ENCODE data around the gene ILKAP. TPM values are rescaled to one million over a fixed set of nuclear protein-coding genes. Genes with fewer than 3 reads are reported as not detected.
"Not testable (repeated sequence)": the region's sequence is repeated elsewhere in the genome, so short reads cannot be mapped to it uniquely, and the experiment has no call there.

Gene ILKAP
- total and polyA plus RNA-seq, 12 donors, result 12.3 to 131 (median 26.1) TPM

DNA sequence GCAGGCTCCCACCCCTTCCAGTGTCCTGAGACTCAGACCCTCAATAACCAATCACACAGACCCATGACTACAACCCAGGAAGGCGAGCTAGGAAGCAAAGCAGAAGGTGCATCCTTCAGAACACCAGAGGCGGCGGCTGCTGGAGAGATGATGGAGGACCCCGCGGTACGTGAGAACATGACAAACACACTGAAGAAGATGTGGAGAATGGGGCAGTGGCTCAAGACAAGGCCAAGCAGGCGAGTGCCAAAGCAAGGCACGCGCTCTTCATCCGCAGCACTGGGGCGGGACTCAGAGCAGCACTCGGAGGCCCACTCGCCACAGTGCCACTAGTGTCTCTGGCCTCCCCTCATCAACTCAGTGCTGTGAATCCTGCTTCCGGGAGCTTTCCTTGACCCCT, 31.1 kb downstream of the ILKAP start:
- WGBS, 4 donors, result 90 to 100% (median 91%) methylated on average over 12 to 14 of the region's 14 CpGs
- Histone ChIP-seq H3K36me3 (replicated peaks in 1 of 2) (peaks cover 0 to 75% of the 10 kb centered on the region in 2 donors), H3K27me3 (no peaks in the 10 kb centered on the region), H3K27ac (no peak overlapping the region), H3K4me1 (replicated peaks in 1 of 2) (peaks cover 0 to 11% of the 10 kb centered on the region in 2 donors), H3K4me3 (no peak overlapping the region), H3K9me3 (replicated peaks in 1 of 3) (no peaks in the 10 kb centered on the region)
- DNase-seq, result no peak
- intact Hi-C loops (cut with DNase I), result no loop called here
- TF ChIP-seq POLR2A (IDR thresholded peaks at IDR 0.05), result no peak

DNA sequence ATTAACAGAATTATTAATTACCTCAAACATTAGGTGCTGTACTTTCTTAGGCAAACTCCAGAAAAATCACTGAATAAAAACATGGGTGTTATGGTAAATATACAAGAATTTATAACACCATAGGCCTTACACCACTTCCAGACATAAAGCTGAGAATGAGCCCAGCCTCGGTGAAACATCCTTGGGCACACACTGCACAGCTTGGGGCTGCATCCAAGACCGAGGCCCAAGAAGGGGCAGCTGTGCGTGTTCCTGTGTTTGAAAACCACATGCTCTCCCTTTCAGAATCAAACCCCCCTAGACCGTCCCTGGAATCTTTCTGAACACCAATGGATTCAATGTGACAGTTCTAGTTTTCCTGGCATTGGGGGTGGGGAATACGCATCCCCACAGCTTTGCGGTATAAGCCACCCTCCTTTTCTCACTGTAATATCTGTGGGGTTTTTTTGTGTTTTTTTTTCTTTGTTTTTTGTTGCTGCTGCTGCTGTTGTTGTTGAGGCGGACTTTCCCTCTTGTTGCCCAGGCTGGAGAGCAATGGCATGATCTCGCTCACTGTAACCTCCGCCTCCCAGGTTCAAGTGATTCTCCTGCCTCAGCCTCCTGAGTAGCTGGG, 31.8 kb downstream of the ILKAP start:
- intact Hi-C loops (cut with DNase I), result no loop called here
- H3K4me1 ChIP-seq (replicated peaks in 1 of 2), result peaks cover 0 to 11% of the 10 kb centered on the region in 2 donors
- H3K36me3 ChIP-seq (replicated peaks in 1 of 2), result peaks cover 0 to 69% of the 10 kb centered on the region in 2 donors
- no peaks in the 10 kb centered on the region for H3K9me3 ChIP-seq (replicated peaks in 1 of 3)
- H3K27me3 ChIP-seq, result no peaks in the 10 kb centered on the region
- H3K27ac ChIP-seq, result no peak overlapping the region
- WGBS, 4 donors, result 94 to 97% (median 96%) methylated on average over 9 of the region's 9 CpGs
- TF ChIP-seq, protein P1, sequence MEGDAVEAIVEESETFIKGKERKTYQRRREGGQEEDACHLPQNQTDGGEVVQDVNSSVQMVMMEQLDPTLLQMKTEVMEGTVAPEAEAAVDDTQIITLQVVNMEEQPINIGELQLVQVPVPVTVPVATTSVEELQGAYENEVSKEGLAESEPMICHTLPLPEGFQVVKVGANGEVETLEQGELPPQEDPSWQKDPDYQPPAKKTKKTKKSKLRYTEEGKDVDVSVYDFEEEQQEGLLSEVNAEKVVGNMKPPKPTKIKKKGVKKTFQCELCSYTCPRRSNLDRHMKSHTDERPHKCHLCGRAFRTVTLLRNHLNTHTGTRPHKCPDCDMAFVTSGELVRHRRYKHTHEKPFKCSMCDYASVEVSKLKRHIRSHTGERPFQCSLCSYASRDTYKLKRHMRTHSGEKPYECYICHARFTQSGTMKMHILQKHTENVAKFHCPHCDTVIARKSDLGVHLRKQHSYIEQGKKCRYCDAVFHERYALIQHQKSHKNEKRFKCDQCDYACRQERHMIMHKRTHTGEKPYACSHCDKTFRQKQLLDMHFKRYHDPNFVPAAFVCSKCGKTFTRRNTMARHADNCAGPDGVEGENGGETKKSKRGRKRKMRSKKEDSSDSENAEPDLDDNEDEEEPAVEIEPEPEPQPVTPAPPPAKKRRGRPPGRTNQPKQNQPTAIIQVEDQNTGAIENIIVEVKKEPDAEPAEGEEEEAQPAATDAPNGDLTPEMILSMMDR (IDR thresholded peaks at IDR 0.05), result no peak
- no peak for TF ChIP-seq POLR2A (IDR thresholded peaks at IDR 0.05)
- no peak for DNase-seq
- H3K4me3 ChIP-seq, result no peak overlapping the region

DNA sequence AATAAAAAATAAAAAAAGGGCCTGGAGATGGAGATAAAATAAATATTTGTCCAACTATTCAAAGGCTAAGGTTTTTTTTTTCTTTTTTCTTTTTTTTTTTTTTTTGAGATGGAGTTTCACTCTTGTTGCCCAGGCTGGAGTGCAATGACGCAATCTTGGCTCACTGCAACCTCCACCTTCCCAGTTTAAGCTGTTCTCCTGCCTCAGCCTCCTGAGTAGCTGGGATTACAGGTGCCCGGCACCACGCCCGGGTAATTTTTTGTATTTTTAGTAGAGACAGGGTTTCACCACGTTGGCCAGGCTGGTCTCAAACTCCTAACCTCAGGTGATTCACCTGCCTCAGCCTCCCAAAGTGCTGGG, 32.4 kb downstream of the ILKAP start:
- H3K27ac ChIP-seq; H3K27me3 ChIP-seq; DNase-seq; H3K4me3 ChIP-seq; intact Hi-C loops (cut with DNase I); H3K9me3 ChIP-seq (replicated peaks in 1 of 3): not testable (repeated sequence)
- 92 to 99% (median 95%) methylated on average over 5 of the region's 5 CpGs for WGBS, 4 donors
- Histone ChIP-seq H3K36me3 (replicated peaks in 1 of 2) (peaks cover 0 to 65% of the 10 kb centered on the region in 2 donors), H3K4me1 (replicated peaks in 1 of 2) (peaks cover 0 to 11% of the 10 kb centered on the region in 2 donors)

DNA sequence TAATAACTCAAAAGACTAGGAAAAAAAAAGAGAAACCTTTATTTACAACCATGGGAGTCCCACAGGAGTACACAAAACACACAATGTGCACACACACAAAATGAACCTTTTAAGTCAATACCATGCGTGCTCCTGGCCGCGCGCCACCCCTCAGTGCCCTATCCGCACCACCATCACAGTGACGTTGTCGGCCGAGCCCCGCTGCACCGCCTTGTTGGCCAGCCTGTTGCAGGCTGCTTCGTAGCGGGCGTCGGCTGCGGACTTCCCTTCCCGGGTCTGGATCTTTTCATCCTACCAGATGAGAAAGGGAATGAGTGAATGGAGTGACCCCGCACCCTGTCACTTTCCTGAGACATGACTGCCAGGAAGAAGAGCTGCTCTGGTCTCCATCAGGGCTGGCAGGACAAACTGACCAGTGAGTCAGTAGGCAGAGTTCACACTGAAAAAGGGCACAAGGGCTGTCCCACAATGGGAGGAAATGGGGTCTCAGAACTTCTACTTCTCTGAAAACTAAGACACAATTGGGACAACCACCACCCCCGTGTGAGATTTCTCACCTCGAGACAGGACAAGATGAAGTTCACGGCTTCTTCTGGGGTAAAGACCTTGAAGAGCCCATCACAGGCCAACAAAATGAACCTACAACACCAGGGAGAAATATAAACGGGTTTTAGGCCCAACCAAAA, 33.0 kb downstream of the ILKAP start:
- DNase-seq, result no peak
- Histone ChIP-seq H3K27ac (no peak overlapping the region), H3K27me3 (no peaks in the 10 kb centered on the region), H3K36me3 (replicated peaks in 1 of 2) (peaks cover 0 to 65% of the 10 kb centered on the region in 2 donors), H3K4me3 (no peak overlapping the region), H3K4me1 (replicated peaks in 1 of 2) (peaks cover 0 to 11% of the 10 kb centered on the region in 2 donors), H3K9me3 (replicated peaks in 1 of 3) (no peaks in the 10 kb centered on the region)
- whole genome bisulfite sequencing, 4 donors, result 92 to 94% (median 93%) methylated on average over 21 of the region's 21 CpGs
- intact Hi-C loops (cut with DNase I), result no loop called here
- no peak for TF ChIP-seq POLR2A (IDR thresholded peaks at IDR 0.05)
- TF ChIP-seq, protein P1 (IDR thresholded peaks at IDR 0.05), result no peak

DNA sequence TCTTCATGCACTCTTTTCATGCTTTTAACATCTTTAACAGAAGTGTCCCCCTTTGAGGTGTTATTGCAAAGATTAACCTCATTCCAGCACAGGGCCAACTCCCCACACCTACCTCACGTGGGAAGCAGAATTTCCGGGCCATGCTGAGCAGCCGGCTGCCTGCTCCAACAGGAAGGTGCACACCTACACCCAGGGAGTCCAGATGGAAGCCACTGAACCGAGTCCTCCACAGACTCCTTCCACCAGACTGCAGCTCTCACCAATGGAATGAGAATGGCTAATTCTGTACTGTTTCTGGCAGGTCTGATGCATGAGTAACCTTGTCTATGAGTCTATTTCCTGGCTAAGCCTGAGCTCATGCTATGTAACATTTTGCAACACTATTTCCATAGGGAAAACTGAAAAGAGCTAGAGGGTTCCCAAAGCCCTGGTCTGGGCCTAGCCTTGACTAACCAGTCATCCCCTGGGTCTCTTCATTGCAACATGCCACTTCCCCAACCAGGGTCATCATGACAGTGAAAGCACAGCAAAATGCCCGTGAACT, 33.7 kb downstream of the ILKAP start:
- H3K27me3 ChIP-seq, result no peaks in the 10 kb centered on the region
- H3K36me3 ChIP-seq (replicated peaks in 1 of 2), result peaks cover 0 to 59% of the 10 kb centered on the region in 2 donors
- no peaks in the 10 kb centered on the region for H3K9me3 ChIP-seq (replicated peaks in 1 of 3)
- H3K4me1 ChIP-seq (replicated peaks in 1 of 2), result peaks cover 0 to 11% of the 10 kb centered on the region in 2 donors
- DNase-seq, result no peak
- intact Hi-C loops (cut with DNase I), result no loop called here
- TF ChIP-seq, protein P1 (IDR thresholded peaks at IDR 0.05), result no peak
- TF ChIP-seq POLR2A (IDR thresholded peaks at IDR 0.05), result no peak
- WGBS, 4 donors, result 75 to 89% (median 83%) methylated on average over 5 of the region's 5 CpGs
- H3K4me3 ChIP-seq, result no peak overlapping the region
- peak overlapping the region in 1 of 5 donors; percentile 37 for H3K27ac ChIP-seq
